ENCODE results near the gene HTRA3. TPM values are rescaled to one million over a fixed set of nuclear protein-coding genes. Genes with fewer than 3 reads are reported as not detected.

The HTRA3 gene
- total and polyA plus RNA-seq, 2 donors: 1.5 to 2.1 TPM

- WGBS: 97% methylated on average over 9 of the region's 9 CpGs
- Histone ChIP-seq H3K9me3 (ENCODE audit: control insufficient read depth in 2 of 2, insufficient read depth in 1 of 2, low read length in 1 of 2) (no peaks in the 10 kb centered on the region), H3K27me3 (ENCODE audit: control insufficient read depth in 2 of 2, insufficient read depth in 1 of 2, low read length in 1 of 2) (no peaks in the 10 kb centered on the region), H3K36me3 (ENCODE audit: control insufficient read depth in 2 of 2, insufficient read depth in 2 of 2, low read length in 1 of 2) (no peaks in the 10 kb centered on the region), H3K27ac (ENCODE audit: low read depth in 1 of 2, low read length in 1 of 2) (no peak overlapping the region), H3K4me1 (ENCODE audit: control insufficient read depth in 2 of 2, insufficient read depth in 2 of 2, low read length in 2 of 2) (no peaks in the 10 kb centered on the region), H3K4me3 (ENCODE audit: low read length in 2 of 2) (no peak overlapping the region)
- no peak for DNase-seq (ENCODE audit: low read depth in 6 of 9, low spot score in 9 of 9)
These were observed 38.6 kb downstream of the HTRA3 start for GRCh38 chr4:8308144-8308543.

- no peaks in the 10 kb centered on the region for H3K9me3 ChIP-seq (ENCODE audit: control insufficient read depth in 2 of 2, insufficient read depth in 1 of 2, low read length in 1 of 2)
- H3K4me3 ChIP-seq (ENCODE audit: low read length in 2 of 2): no peak overlapping the region
- H3K36me3 ChIP-seq (ENCODE audit: control insufficient read depth in 2 of 2, insufficient read depth in 2 of 2, low read length in 1 of 2): no peaks in the 10 kb centered on the region
- H3K27me3 ChIP-seq (ENCODE audit: control insufficient read depth in 2 of 2, insufficient read depth in 1 of 2, low read length in 1 of 2): no peaks in the 10 kb centered on the region
- H3K4me1 ChIP-seq (ENCODE audit: control insufficient read depth in 2 of 2, insufficient read depth in 2 of 2, low read length in 2 of 2): no peaks in the 10 kb centered on the region
- no peak for DNase-seq (ENCODE audit: low read depth in 6 of 9, low spot score in 9 of 9)
- no peak overlapping the region for H3K27ac ChIP-seq (ENCODE audit: low read depth in 1 of 2, low read length in 1 of 2)
- 94% methylated on average over 24 of the region's 24 CpGs for WGBS
These were observed 39.6 kb downstream of the HTRA3 start for GRCh38 chr4:8308856-8309771.

- Histone ChIP-seq H3K4me3 (ENCODE audit: low read length in 2 of 2) (no peak overlapping the region), H3K27ac (ENCODE audit: low read depth in 1 of 2, low read length in 1 of 2) (no peak overlapping the region), H3K36me3 (ENCODE audit: control insufficient read depth in 2 of 2, insufficient read depth in 2 of 2, low read length in 1 of 2) (no peaks in the 10 kb centered on the region), H3K4me1 (ENCODE audit: control insufficient read depth in 2 of 2, insufficient read depth in 2 of 2, low read length in 2 of 2) (peaks cover 1 to 3% of the 10 kb centered on the region in 2 donors), H3K9me3 (ENCODE audit: control insufficient read depth in 2 of 2, insufficient read depth in 1 of 2, low read length in 1 of 2) (no peaks in the 10 kb centered on the region), H3K27me3 (ENCODE audit: control insufficient read depth in 2 of 2, insufficient read depth in 1 of 2, low read length in 1 of 2) (no peaks in the 10 kb centered on the region)
- DNase-seq (ENCODE audit: low read depth in 6 of 9, low spot score in 9 of 9): no peak
- WGBS: 87% methylated on average over 10 of the region's 10 CpGs
These were observed 40.8 kb downstream of the HTRA3 start for GRCh38 chr4:8310306-8310705.

- Histone ChIP-seq H3K27me3 (ENCODE audit: control insufficient read depth in 2 of 2, insufficient read depth in 1 of 2, low read length in 1 of 2) (no peaks in the 10 kb centered on the region), H3K36me3 (ENCODE audit: control insufficient read depth in 2 of 2, insufficient read depth in 2 of 2, low read length in 1 of 2) (no peaks in the 10 kb centered on the region), H3K4me3 (ENCODE audit: low read length in 2 of 2) (no peak overlapping the region), H3K9me3 (ENCODE audit: control insufficient read depth in 2 of 2, insufficient read depth in 1 of 2, low read length in 1 of 2) (no peaks in the 10 kb centered on the region), H3K4me1 (ENCODE audit: control insufficient read depth in 2 of 2, insufficient read depth in 2 of 2, low read length in 2 of 2) (peaks cover 12 to 13% of the 10 kb centered on the region in 2 donors), H3K27ac (ENCODE audit: low read depth in 1 of 2, low read length in 1 of 2) (no peak overlapping the region)
- DNase-seq (ENCODE audit: low read depth in 6 of 9, low spot score in 9 of 9): no peak
- WGBS: 81% methylated on average over 13 of the region's 13 CpGs
These were observed 41.8 kb downstream of the HTRA3 start for GRCh38 chr4:8311101-8312068.

- no peak for DNase-seq (ENCODE audit: low read depth in 6 of 9, low spot score in 9 of 9)
- Histone ChIP-seq H3K4me3 (ENCODE audit: low read length in 2 of 2) (no peak overlapping the region), H3K4me1 (ENCODE audit: control insufficient read depth in 2 of 2, insufficient read depth in 2 of 2, low read length in 2 of 2) (peaks cover 13 to 19% of the 10 kb centered on the region in 2 donors), H3K9me3 (ENCODE audit: control insufficient read depth in 2 of 2, insufficient read depth in 1 of 2, low read length in 1 of 2) (no peaks in the 10 kb centered on the region), H3K36me3 (ENCODE audit: control insufficient read depth in 2 of 2, insufficient read depth in 2 of 2, low read length in 1 of 2) (no peaks in the 10 kb centered on the region), H3K27me3 (ENCODE audit: control insufficient read depth in 2 of 2, insufficient read depth in 1 of 2, low read length in 1 of 2) (no peaks in the 10 kb centered on the region), H3K27ac (ENCODE audit: low read depth in 1 of 2, low read length in 1 of 2) (no peak overlapping the region)
- WGBS: 96% methylated on average over 3 of the region's 3 CpGs
These were observed 42.5 kb downstream of the HTRA3 start for GRCh38 chr4:8312069-8312445.

GRCh38 chr4:8312976-8313375, 43.4 kb downstream of the HTRA3 start:
- Histone ChIP-seq H3K4me1 (ENCODE audit: control insufficient read depth in 2 of 2, insufficient read depth in 2 of 2, low read length in 2 of 2) (peaks cover 13 to 21% of the 10 kb centered on the region in 2 donors), H3K4me3 (ENCODE audit: low read length in 2 of 2) (no peak overlapping the region), H3K27me3 (ENCODE audit: control insufficient read depth in 2 of 2, insufficient read depth in 1 of 2, low read length in 1 of 2) (no peaks in the 10 kb centered on the region), H3K27ac (ENCODE audit: low read depth in 1 of 2, low read length in 1 of 2) (no peak overlapping the region), H3K36me3 (ENCODE audit: control insufficient read depth in 2 of 2, insufficient read depth in 2 of 2, low read length in 1 of 2) (no peaks in the 10 kb centered on the region), H3K9me3 (ENCODE audit: control insufficient read depth in 2 of 2, insufficient read depth in 1 of 2, low read length in 1 of 2) (no peaks in the 10 kb centered on the region)
- DNase-seq (ENCODE audit: low read depth in 6 of 9, low spot score in 9 of 9): no peak

GRCh38 chr4:8314691-8315255, 45.2 kb downstream of the HTRA3 start:
- DNase-seq (ENCODE audit: low read depth in 6 of 9, low spot score in 9 of 9): no peak
- Histone ChIP-seq H3K9me3 (ENCODE audit: control insufficient read depth in 2 of 2, insufficient read depth in 1 of 2, low read length in 1 of 2) (no peaks in the 10 kb centered on the region), H3K4me1 (ENCODE audit: control insufficient read depth in 2 of 2, insufficient read depth in 2 of 2, low read length in 2 of 2) (peaks cover 13 to 22% of the 10 kb centered on the region in 2 donors), H3K36me3 (ENCODE audit: control insufficient read depth in 2 of 2, insufficient read depth in 2 of 2, low read length in 1 of 2) (no peaks in the 10 kb centered on the region), H3K27me3 (ENCODE audit: control insufficient read depth in 2 of 2, insufficient read depth in 1 of 2, low read length in 1 of 2) (no peaks in the 10 kb centered on the region), H3K27ac (ENCODE audit: low read depth in 1 of 2, low read length in 1 of 2) (no peak overlapping the region), H3K4me3 (ENCODE audit: low read length in 2 of 2) (no peak overlapping the region)
- WGBS: 97% methylated on average over 5 of the region's 5 CpGs

- Histone ChIP-seq H3K4me3 (ENCODE audit: low read length in 2 of 2) (no peak overlapping the region), H3K36me3 (ENCODE audit: control insufficient read depth in 2 of 2, insufficient read depth in 2 of 2, low read length in 1 of 2) (no peaks in the 10 kb centered on the region), H3K9me3 (ENCODE audit: control insufficient read depth in 2 of 2, insufficient read depth in 1 of 2, low read length in 1 of 2) (no peaks in the 10 kb centered on the region), H3K27me3 (ENCODE audit: control insufficient read depth in 2 of 2, insufficient read depth in 1 of 2, low read length in 1 of 2) (no peaks in the 10 kb centered on the region), H3K4me1 (ENCODE audit: control insufficient read depth in 2 of 2, insufficient read depth in 2 of 2, low read length in 2 of 2) (peaks cover 13 to 29% of the 10 kb centered on the region in 2 donors), H3K27ac (ENCODE audit: low read depth in 1 of 2, low read length in 1 of 2) (no peak overlapping the region)
- peak in 8 of 9 donors; percentile 8 to 77 (median 42) for DNase-seq (ENCODE audit: low read depth in 6 of 9, low spot score in 9 of 9)
- WGBS: 46% methylated on average over 21 of the region's 21 CpGs
These were observed 46.1 kb downstream of the HTRA3 start for GRCh38 chr4:8315435-8316250.

Data from thymus (tissue), 11 donors.